HG03520 (cell line): ENCODE measurements around the gene RICTOR.

ENCODE experiments used
- ATAC-seq: cut with Tn5 transposase; IDR thresholded peaks from one replicate; pipeline ENCODE4 v1.9.1; 2021; ENCODE audit warnings: mild to moderate bottlenecking, moderate library complexity; ENCODE audit not compliant: unreplicated experiment

Gene RICTOR

GRCh38 chr5:39074017-39074814 lies at the start of gene RICTOR:
RICTOR (minus strand) TSS chr5:39074399; CDS start chr5:39074377, 22 bp downstream.
- peak; percentile 60 for ATAC-seq

- no peak for ATAC-seq
These were observed 47.7 kb upstream of the RICTOR start for GRCh38 chr5:39121922-39122321.

DNA sequence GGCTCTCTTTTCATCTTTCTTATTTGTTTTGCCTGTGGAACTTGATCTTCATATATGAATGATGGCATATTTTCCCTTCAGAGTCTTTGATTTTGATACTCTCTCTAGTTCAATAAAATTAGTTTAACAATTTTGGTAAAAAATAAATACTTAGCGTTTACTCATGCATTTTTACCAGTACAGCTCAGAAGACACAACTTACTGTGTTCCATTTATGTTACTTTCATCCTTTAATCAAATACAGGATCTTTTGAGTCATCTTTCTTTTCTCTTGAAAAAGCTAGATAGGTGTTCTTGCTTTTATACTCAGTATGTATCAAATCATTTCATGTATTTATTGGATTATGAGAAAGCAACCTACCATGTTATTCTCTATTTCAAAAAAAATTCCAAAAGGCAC lies 47.1 kb upstream of the RICTOR start:
- no peak for ATAC-seq

GRCh38 chr5:39120052-39120420 lies 45.8 kb upstream of the RICTOR start:
- ATAC-seq, result no peak

DNA sequence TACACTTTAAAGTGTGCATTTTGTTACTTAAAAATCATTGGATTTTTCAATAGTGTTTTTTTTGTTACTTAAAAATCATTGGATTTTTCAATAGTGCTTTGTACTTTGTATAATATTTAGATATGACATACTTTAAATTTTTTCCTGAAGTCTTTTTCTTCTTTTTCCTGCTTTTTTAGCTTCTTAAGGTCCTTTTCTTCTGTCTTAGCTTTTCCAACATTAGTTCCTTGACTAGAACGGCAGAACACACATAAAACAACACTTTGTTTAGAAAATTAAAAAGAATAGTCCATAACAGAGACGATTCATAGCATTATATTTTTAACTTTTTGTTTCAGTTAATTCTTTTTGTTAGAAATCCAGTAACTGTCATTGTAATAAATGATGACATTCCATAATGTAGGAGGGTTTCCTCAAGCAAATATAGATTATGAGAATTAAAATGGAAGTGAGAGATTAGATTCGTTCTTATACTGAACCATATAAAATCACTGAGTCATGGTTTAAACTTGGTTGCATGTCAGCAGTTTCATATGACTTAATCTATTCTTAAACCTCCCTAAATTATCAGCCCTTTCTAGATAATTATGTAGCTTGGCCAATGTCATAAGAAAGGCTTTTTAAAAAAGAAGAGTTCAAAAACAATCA lies 45.3 kb upstream of the RICTOR start:
- ATAC-seq, result no peak

GRCh38 chr5:39118638-39119037 lies 44.4 kb upstream of the RICTOR start:
- ATAC-seq, result no peak

DNA sequence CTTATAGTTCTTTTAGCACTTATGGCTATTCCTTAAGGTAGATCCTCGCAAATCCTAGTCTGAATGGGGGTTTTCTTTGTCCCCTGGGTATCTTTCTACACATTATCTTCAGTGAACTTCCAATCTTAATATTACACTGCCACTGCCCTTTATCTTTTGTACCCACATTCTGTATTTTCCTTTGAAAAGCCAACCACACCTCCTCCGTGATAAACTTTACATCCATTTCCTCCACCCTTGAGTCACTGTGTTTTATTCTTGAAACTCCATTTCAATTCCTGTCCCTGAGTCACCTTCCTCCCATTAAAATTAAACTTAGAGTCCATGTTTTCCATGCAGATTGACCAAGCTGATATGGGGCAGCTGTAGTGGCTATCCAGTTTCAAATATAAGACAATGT lies 43.2 kb upstream of the RICTOR start:
- no peak for ATAC-seq

- ATAC-seq, result no peak
These were observed 42.4 kb upstream of the RICTOR start for GRCh38 chr5:39116344-39117170.

- no peak for ATAC-seq
These were observed 41.6 kb upstream of the RICTOR start for GRCh38 chr5:39115644-39116343.

DNA sequence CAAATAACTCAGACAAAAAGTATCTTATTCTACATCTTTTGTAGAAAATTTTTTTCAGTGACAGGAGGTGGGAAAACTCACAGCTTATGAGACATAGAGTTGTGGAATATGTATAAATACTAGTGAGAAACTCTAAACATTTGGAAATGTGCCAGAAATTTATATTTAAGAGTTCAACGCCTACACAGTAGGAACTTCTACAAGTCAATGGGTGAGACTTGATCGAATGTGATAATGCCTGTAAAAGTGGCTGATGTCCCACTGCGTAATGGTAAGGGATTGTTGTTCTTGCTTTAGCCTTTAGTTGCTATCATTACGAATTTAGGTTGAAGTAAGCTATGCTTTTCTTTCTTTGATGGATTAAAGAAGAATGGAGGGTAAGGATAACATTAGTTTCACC lies 40.0 kb upstream of the RICTOR start:
- no peak for ATAC-seq

- ATAC-seq, result no peak
These were observed 39.3 kb upstream of the RICTOR start for GRCh38 chr5:39113354-39113953.

GRCh38 chr5:39109606-39110005 lies 35.4 kb upstream of the RICTOR start:
- no peak for ATAC-seq

DNA sequence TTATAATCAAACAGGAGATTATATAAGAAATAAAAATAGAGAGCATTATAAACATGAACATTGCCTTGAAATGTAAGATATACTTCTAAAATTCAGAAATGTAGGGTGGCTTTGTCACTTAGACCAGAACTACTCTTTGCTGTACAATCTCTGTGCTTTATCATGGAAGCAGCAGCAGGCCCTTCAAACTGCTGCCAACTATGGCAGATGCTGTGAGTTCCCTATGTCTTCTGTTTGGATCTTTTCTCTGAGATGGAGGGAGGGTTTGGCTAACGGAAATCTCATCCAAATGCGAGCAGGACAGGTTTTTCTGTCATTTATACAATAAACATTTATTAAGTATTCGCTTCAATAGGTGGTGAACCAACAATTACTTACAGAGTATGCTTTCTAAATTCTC lies 34.8 kb upstream of the RICTOR start:
- ATAC-seq, result no peak

DNA sequence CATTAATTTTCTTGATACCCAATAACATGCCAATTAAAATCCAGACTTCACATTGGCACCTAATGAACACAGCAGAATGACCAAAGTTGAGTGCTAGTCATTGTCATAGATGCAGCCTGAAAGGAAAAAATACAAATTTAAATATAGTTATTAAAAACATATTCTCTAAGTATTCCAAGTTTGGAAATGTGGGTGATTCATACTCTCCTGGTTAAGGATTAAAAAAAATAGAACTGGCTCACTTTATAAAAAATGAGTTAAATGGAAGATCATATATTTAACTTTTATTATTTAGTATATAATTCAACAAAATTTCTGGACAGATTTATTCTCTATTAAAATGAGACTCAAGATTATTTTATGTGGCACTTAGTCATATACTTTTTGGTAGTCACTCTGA lies 33.2 kb upstream of the RICTOR start:
- ATAC-seq, result no peak

- no peak for ATAC-seq
These were observed 32.1 kb upstream of the RICTOR start for GRCh38 chr5:39106322-39106721.

GRCh38 chr5:39104221-39104620 lies 30.0 kb upstream of the RICTOR start:
- no peak for ATAC-seq

DNA sequence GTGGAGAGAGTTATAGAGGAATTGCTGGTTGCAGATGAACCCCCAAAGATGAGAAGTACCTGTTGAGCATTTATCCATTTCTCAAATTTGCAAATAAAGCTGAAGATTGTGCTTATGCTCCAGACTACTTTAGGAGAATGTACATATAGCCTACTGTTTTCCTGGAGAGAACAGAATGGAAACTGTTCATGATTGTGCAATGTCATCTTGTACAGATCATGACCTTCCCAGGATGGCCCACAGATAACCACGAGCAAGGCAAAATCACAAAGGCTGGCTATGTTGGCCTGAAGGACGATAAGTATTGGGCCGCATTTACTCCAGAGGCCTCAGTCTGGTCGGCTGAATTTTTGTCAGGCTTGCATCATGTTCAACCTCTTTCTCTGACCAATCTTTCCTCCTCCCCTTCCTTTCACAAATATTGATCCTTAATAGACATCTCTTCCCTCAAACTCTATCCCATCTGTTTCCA lies 28.5 kb upstream of the RICTOR start:
- ATAC-seq, result no peak

- no peak for ATAC-seq
These were observed 26.7 kb upstream of the RICTOR start for GRCh38 chr5:39100851-39101396.

- no peak for ATAC-seq
These were observed 26.2 kb upstream of the RICTOR start for GRCh38 chr5:39100301-39100850.

DNA sequence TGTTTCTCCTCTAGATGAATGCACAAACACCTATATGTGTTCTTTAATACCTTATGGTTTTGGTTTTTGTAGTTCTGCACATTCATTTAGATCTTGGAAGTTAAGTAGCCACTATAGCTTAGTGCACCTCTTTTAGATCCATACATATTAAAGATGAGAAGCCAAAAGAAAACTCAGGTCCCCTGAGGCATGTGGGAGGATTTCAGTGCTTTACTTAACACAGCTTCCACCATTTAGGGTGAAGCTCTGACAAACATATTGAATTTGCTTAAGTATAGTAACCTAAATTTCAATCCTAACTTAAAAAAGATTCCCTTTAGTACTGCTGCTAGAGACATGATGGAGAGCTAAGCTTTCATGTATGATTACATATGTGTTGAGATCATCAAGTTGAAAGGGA lies 25.6 kb upstream of the RICTOR start:
- ATAC-seq, result no peak
